ENCODE measurements around the gene NEK7. TPM values are rescaled to one million over a fixed set of nuclear protein-coding genes. Genes with fewer than 3 reads are reported as not detected.

The NEK7 gene
- total and polyA plus RNA-seq, 2 of the 4 experiments (the other 2 are of a cell fraction), result 89.0 to 467 TPM

GRCh38 chr1:198367296-198367695 is 210.5 kb downstream of the NEK7 start:
- intact Hi-C loops (cut with micrococcal nuclease) (no loop called here), dilution Hi-C loops (cut with HindIII; ENCODE audit: low sequenced_read_pairs, unreplicated experiment) (no loop called here), in situ Hi-C loops (cut with MboI; ENCODE audit: low sequenced_read_pairs) (no loop called here)
- BruUV-seq (replicated peaks), result no TSS peak
- Histone ChIP-seq H3K18ac (ENCODE audit: low read depth, low read length) (no peak overlapping the region), H3K56ac (ENCODE audit: extremely low read depth, insufficient read depth, low read length) (no peak overlapping the region), H3K4me1 (ENCODE audit: control insufficient read depth, insufficient read depth, low read length) (peaks cover 2% of the 10 kb centered on the region; the same call in 1 of the 2 replicates), H3K9ac (ENCODE audit: low read depth, low read length) (no peak overlapping the region), H4K20me1 (ENCODE audit: insufficient read depth, low read length) (no peaks in the 10 kb centered on the region), H2AFZ (replicated peaks; ENCODE audit: low read length, poor library complexity) (no peak overlapping the region), H3K23ac (ENCODE audit: low read depth, low read length) (no peak overlapping the region), H2AK5ac (ENCODE audit: low read depth, low read length) (no peak overlapping the region), H3K9me3 (ENCODE audit: control insufficient read depth, insufficient read depth, low read length) (no peaks in the 10 kb centered on the region), H3K4me3 (ENCODE audit: insufficient read depth, low read depth, low read length) (no peak overlapping the region), H2BK5ac (ENCODE audit: low read depth, low read length, poor library complexity, severe bottlenecking) (no peak overlapping the region), H3K4ac (ENCODE audit: low read depth, low read length) (no peak overlapping the region), H2AK9ac (replicated peaks; ENCODE audit: low read depth, low read length, poor library complexity) (no peak overlapping the region), H3K27me3 (ENCODE audit: control insufficient read depth, insufficient read depth, low read length) (no peaks in the 10 kb centered on the region), H4K5ac (ENCODE audit: low read depth, low read length) (no peak overlapping the region), H2BK20ac (ENCODE audit: low read depth, low read length) (no peak overlapping the region), H3K9me1 (ENCODE audit: insufficient read depth, low read length) (no peaks in the 10 kb centered on the region), H3K27ac (ENCODE audit: insufficient read depth, low read length) (no peak overlapping the region), H3K4me2 (ENCODE audit: low read depth, low read length) (no peak overlapping the region), H4K8ac (ENCODE audit: low read depth in 2 of 2, low read length in 2 of 2) (no peak overlapping the region), H3K14ac (replicated peaks; ENCODE audit: low read depth, low read length) (no peak overlapping the region), H3K36me3 (ENCODE audit: control insufficient read depth, insufficient read depth, low read length) (no peaks in the 10 kb centered on the region), H4K91ac (ENCODE audit: insufficient read depth, low read depth, low read length) (no peak overlapping the region), H2BK15ac (ENCODE audit: low read depth, low read length) (no peak overlapping the region), H2BK120ac (ENCODE audit: low read depth, low read length) (no peak overlapping the region), H3K79me1 (ENCODE audit: low read depth in 1 of 2, low read length in 2 of 2) (no peaks in the 10 kb centered on the region)
- TF ChIP-seq CHD1 (IDR thresholded peaks at IDR 0.05; ENCODE audit: low read depth, low read length), result no peak
- TF ChIP-seq MXI1 (IDR thresholded peaks at IDR 0.05; ENCODE audit: borderline replicate concordance, low read depth, low read length), result no peak
- TF ChIP-seq, protein P1, sequence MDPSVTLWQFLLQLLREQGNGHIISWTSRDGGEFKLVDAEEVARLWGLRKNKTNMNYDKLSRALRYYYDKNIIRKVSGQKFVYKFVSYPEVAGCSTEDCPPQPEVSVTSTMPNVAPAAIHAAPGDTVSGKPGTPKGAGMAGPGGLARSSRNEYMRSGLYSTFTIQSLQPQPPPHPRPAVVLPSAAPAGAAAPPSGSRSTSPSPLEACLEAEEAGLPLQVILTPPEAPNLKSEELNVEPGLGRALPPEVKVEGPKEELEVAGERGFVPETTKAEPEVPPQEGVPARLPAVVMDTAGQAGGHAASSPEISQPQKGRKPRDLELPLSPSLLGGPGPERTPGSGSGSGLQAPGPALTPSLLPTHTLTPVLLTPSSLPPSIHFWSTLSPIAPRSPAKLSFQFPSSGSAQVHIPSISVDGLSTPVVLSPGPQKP (IDR thresholded peaks at IDR 0.05; ENCODE audit: borderline replicate concordance, low read depth, low read length), result no peak
- TF ChIP-seq MAZ (IDR thresholded peaks at IDR 0.05; ENCODE audit: borderline replicate concordance, low read depth, low read length), result no peak
- no peak for TF ChIP-seq FOS (IDR thresholded peaks at IDR 0.05; ENCODE audit: low read depth, low read length)
- TF ChIP-seq POLR2A (IDR thresholded peaks at IDR 0.05; ENCODE audit: low read depth, low read length), result no peak
- no peak for TF ChIP-seq RFX5 (IDR thresholded peaks at IDR 0.05; ENCODE audit: low read depth, low read length)
- no peak for TF ChIP-seq RCOR1 (IDR thresholded peaks at IDR 0.05; ENCODE audit: insufficient replicate concordance, low read length)
- ATAC-seq (ENCODE audit: low read depth) (no peak), DNase-seq (no peak)
- ChIA-PET CTCF (no interaction called here), POLR2A (ENCODE audit: unreplicated experiment) (no interaction called here)
- no CpG with 5 or more reads among the region's 1 CpG for WGBS, 2 experiments (ENCODE audit: extremely low coverage in 2 of 2, insufficient read length in 1 of 2)
